Uterus (tissue), 2 donors: Measurements from ENCODE around the gene ATP8B3.

Experiments used
- POLR2A ChIP-seq, 2 donors: fragments of 450-650 bp; IDR thresholded peaks; one replicate each; pipeline ENCODE4 v1.6.1; 2016; ENCODE audit warnings: antibody characterized with exemption in 2 of 2, mild to moderate bottlenecking in 1 of 2, moderate library complexity in 1 of 2
- TF ChIP-seq, protein P1 (sequence below), 4 experiments: fragments of 200-600 bp in 2 of 4; fragments of 450-650 bp in 2 of 4; sonication (generic) in 2 of 4; IDR thresholded peaks; one replicate each; pipeline ENCODE4 v1.5.1; 2016 to 2019; ENCODE audit warnings: antibody characterized with exemption in 4 of 4, mild to moderate bottlenecking in 2 of 4, moderate library complexity in 1 of 4

DNA sequence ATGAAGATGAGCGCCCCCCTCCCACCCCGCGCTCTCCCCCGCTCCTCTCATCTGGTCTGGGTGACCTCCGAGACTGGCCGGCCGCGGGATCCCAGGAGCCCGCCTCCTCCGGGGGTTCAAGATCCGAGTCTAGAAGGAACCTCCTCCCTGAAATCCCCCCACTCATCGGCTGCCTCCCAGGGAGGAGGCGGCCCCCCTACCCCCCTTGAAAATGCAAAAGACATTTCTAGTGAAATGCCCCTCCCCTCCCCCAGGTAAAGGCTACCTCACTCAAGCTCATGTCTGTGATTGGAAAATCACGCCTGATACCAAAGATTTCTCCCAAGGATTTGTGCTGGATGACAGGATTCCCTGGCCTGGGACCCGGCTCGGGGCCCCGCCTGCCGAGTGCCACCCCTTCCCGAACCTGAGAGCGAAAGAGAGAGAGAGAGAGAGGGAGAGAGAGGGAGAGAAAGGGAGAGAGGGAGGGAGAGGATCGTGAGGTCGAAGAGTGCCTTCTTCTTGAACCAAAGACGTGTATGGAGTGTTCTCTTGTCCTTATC is 35.4 kb downstream of the ATP8B3 start:
- TF ChIP-seq, protein P1, sequence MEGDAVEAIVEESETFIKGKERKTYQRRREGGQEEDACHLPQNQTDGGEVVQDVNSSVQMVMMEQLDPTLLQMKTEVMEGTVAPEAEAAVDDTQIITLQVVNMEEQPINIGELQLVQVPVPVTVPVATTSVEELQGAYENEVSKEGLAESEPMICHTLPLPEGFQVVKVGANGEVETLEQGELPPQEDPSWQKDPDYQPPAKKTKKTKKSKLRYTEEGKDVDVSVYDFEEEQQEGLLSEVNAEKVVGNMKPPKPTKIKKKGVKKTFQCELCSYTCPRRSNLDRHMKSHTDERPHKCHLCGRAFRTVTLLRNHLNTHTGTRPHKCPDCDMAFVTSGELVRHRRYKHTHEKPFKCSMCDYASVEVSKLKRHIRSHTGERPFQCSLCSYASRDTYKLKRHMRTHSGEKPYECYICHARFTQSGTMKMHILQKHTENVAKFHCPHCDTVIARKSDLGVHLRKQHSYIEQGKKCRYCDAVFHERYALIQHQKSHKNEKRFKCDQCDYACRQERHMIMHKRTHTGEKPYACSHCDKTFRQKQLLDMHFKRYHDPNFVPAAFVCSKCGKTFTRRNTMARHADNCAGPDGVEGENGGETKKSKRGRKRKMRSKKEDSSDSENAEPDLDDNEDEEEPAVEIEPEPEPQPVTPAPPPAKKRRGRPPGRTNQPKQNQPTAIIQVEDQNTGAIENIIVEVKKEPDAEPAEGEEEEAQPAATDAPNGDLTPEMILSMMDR (IDR thresholded peaks at IDR 0.05), result no peak
- TF ChIP-seq POLR2A (IDR thresholded peaks at IDR 0.05), result no peak
